ENCODE measurements around the gene ABCA13.

The ABCA13 gene

GRCh38 chr7:48207155-48207675 lies 36.0 kb downstream of the ABCA13 start:
- Histone ChIP-seq H3K27ac (ENCODE audit: low read length) (no peak overlapping the region), H3K9ac (ENCODE audit: low read length) (no peak overlapping the region), H3K4me2 (ENCODE audit: low read length) (no peak overlapping the region), H3K4me1 (ENCODE audit: low read length) (no peaks in the 10 kb centered on the region), H2AFZ (ENCODE audit: low read depth, low read length) (no peak overlapping the region), H3K79me2 (ENCODE audit: low read length) (no peaks in the 10 kb centered on the region), H3K27me3 (ENCODE audit: low read depth, low read length) (no peaks in the 10 kb centered on the region), H3K4me3 (ENCODE audit: low read length) (no peak overlapping the region), H4K20me1 (ENCODE audit: insufficient read depth, low read length) (no peaks in the 10 kb centered on the region), H3K36me3 (replicated peaks; ENCODE audit: low read depth, low read length) (no peaks in the 10 kb centered on the region), H3K9me3 (ENCODE audit: insufficient read depth, low read length) (no peaks in the 10 kb centered on the region)
- TF ChIP-seq, protein P1, sequence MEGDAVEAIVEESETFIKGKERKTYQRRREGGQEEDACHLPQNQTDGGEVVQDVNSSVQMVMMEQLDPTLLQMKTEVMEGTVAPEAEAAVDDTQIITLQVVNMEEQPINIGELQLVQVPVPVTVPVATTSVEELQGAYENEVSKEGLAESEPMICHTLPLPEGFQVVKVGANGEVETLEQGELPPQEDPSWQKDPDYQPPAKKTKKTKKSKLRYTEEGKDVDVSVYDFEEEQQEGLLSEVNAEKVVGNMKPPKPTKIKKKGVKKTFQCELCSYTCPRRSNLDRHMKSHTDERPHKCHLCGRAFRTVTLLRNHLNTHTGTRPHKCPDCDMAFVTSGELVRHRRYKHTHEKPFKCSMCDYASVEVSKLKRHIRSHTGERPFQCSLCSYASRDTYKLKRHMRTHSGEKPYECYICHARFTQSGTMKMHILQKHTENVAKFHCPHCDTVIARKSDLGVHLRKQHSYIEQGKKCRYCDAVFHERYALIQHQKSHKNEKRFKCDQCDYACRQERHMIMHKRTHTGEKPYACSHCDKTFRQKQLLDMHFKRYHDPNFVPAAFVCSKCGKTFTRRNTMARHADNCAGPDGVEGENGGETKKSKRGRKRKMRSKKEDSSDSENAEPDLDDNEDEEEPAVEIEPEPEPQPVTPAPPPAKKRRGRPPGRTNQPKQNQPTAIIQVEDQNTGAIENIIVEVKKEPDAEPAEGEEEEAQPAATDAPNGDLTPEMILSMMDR (IDR thresholded peaks at IDR 0.05; ENCODE audit: low read depth, low read length) = no peak
- TF ChIP-seq EZH2phosphoT487 (IDR thresholded peaks at IDR 0.05; ENCODE audit: low read depth) = no peak

DNA sequence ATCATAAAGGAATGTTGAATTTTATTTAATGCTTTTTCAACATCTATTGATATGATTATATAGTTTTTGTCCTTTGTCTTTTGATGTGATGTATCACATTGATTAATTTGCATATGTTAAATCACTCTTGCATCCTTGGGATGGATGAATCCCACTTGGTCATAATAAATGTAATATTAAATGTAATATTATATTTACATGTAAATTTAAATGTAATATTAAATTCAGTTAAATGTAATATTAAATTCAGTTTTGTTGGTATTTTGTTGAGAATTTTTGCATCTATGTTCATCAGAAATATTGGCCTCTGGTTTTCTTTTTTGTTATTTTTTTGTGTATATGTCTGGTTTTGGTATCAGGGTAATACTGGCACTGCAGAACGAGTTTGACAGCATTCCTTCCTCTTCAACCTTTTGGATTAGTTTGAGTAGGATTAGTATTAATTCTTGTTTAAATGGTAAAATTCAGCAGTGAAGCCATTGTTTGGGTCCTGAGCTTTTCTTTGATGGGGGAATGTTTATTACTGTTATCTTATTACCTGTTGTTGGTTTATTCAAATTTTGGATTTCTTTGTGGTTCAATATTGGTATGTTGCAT lies 37.8 kb downstream of the ABCA13 start:
- no peak overlapping the region for H2AFZ ChIP-seq (ENCODE audit: low read depth, low read length)
- TF ChIP-seq EZH2phosphoT487 (IDR thresholded peaks at IDR 0.05; ENCODE audit: low read depth) = no peak
- TF ChIP-seq, protein P1 (IDR thresholded peaks at IDR 0.05; ENCODE audit: low read depth, low read length) = no peak
- no peaks in the 10 kb centered on the region for H4K20me1 ChIP-seq (ENCODE audit: insufficient read depth, low read length)
- no peak overlapping the region for H3K27ac ChIP-seq (ENCODE audit: low read length)
- no peak overlapping the region for H3K9ac ChIP-seq (ENCODE audit: low read length)
- no peaks in the 10 kb centered on the region for H3K27me3 ChIP-seq (ENCODE audit: low read depth, low read length)
- no peak overlapping the region for H3K4me3 ChIP-seq (ENCODE audit: low read length)
- no peaks in the 10 kb centered on the region for H3K36me3 ChIP-seq (replicated peaks; ENCODE audit: low read depth, low read length)
- no peaks in the 10 kb centered on the region for H3K4me1 ChIP-seq (ENCODE audit: low read length)
- H3K9me3 ChIP-seq (ENCODE audit: insufficient read depth, low read length) = no peaks in the 10 kb centered on the region
- H3K79me2 ChIP-seq (ENCODE audit: low read length) = no peaks in the 10 kb centered on the region
- no peak overlapping the region for H3K4me2 ChIP-seq (ENCODE audit: low read length)

GRCh38 chr7:48213226-48213625 lies 42.0 kb downstream of the ABCA13 start:
- H3K27me3 ChIP-seq (ENCODE audit: low read depth, low read length) = 0 out of 2 replicates have a peak, but pooled peaks cover 3% of the 10 kb centered on the region
- 0 out of 2 replicates have a peak, but pooled peaks cover 3% of the 10 kb centered on the region for H3K9me3 ChIP-seq (ENCODE audit: insufficient read depth, low read length)
- no peaks in the 10 kb centered on the region for H4K20me1 ChIP-seq (ENCODE audit: insufficient read depth, low read length)
- no peak overlapping the region for H2AFZ ChIP-seq (ENCODE audit: low read depth, low read length)
- H3K4me2 ChIP-seq (ENCODE audit: low read length) = no peak overlapping the region
- no peaks in the 10 kb centered on the region for H3K4me1 ChIP-seq (ENCODE audit: low read length)
- TF ChIP-seq, protein P1 (IDR thresholded peaks at IDR 0.05; ENCODE audit: low read depth, low read length) = no peak
- TF ChIP-seq EZH2phosphoT487 (IDR thresholded peaks at IDR 0.05; ENCODE audit: low read depth) = no peak
- no peak overlapping the region for H3K27ac ChIP-seq (ENCODE audit: low read length)
- no peaks in the 10 kb centered on the region for H3K36me3 ChIP-seq (replicated peaks; ENCODE audit: low read depth, low read length)
- no peaks in the 10 kb centered on the region for H3K79me2 ChIP-seq (ENCODE audit: low read length)
- no peak overlapping the region for H3K9ac ChIP-seq (ENCODE audit: low read length)
- no peak overlapping the region for H3K4me3 ChIP-seq (ENCODE audit: low read length)

GRCh38 chr7:48217266-48217665 lies 46.0 kb downstream of the ABCA13 start:
- no peaks in the 10 kb centered on the region for H3K4me1 ChIP-seq (ENCODE audit: low read length)
- H3K36me3 ChIP-seq (replicated peaks; ENCODE audit: low read depth, low read length) = no peaks in the 10 kb centered on the region
- 0 out of 2 replicates have a peak, but pooled peaks cover 3% of the 10 kb centered on the region for H3K27me3 ChIP-seq (ENCODE audit: low read depth, low read length)
- no peak overlapping the region for H2AFZ ChIP-seq (ENCODE audit: low read depth, low read length)
- no peak overlapping the region for H3K9ac ChIP-seq (ENCODE audit: low read length)
- H3K9me3 ChIP-seq (ENCODE audit: insufficient read depth, low read length) = 0 out of 2 replicates have a peak, but pooled peaks cover 3% of the 10 kb centered on the region
- TF ChIP-seq, protein P1 (IDR thresholded peaks at IDR 0.05; ENCODE audit: low read depth, low read length) = no peak
- no peak for TF ChIP-seq EZH2phosphoT487 (IDR thresholded peaks at IDR 0.05; ENCODE audit: low read depth)
- H3K27ac ChIP-seq (ENCODE audit: low read length) = no peak overlapping the region
- no peaks in the 10 kb centered on the region for H4K20me1 ChIP-seq (ENCODE audit: insufficient read depth, low read length)
- H3K4me2 ChIP-seq (ENCODE audit: low read length) = no peak overlapping the region
- no peak overlapping the region for H3K4me3 ChIP-seq (ENCODE audit: low read length)
- H3K79me2 ChIP-seq (ENCODE audit: low read length) = no peaks in the 10 kb centered on the region

Data from OCI-LY3 (cell line).